NCI-H226 (cell line): ENCODE measurements around the gene LMOD2.

Experiments used
- DNase-seq: peaks from one replicate; pipeline ENCODE4 v3.0.0-alpha.2; 2015

Gene LMOD2

GRCh38 chr7:123674399-123675180, 18.9 kb downstream of the LMOD2 start:
- no peak for DNase-seq

GRCh38 chr7:123675181-123675473, 19.5 kb downstream of the LMOD2 start:
- DNase-seq, result peak; percentile 48

GRCh38 chr7:123677061-123677715, 21.5 kb downstream of the LMOD2 start:
- no peak for DNase-seq

- DNase-seq, result no peak
Measured at GRCh38 chr7:123679614-123680013, 23.9 kb downstream of the LMOD2 start.

- no peak for DNase-seq
Measured at GRCh38 chr7:123680580-123680979, 24.9 kb downstream of the LMOD2 start.

GRCh38 chr7:123681561-123681960, 25.9 kb downstream of the LMOD2 start:
- DNase-seq, result no peak

- DNase-seq, result peak; percentile 40
Measured at GRCh38 chr7:123682690-123683089, 27.0 kb downstream of the LMOD2 start.

GRCh38 chr7:123687161-123687560, 31.5 kb downstream of the LMOD2 start:
- no peak for DNase-seq

- DNase-seq, result no peak
Measured at GRCh38 chr7:123687727-123688126, 32.1 kb downstream of the LMOD2 start.

- no peak for DNase-seq
Measured at GRCh38 chr7:123689250-123689649, 33.6 kb downstream of the LMOD2 start.

- no peak for DNase-seq
Measured at GRCh38 chr7:123690550-123690949, 34.9 kb downstream of the LMOD2 start.

- no peak for DNase-seq
Measured at GRCh38 chr7:123692471-123692877, 36.8 kb downstream of the LMOD2 start.

GRCh38 chr7:123695944-123696677, 40.4 kb downstream of the LMOD2 start:
- DNase-seq, result no peak

GRCh38 chr7:123705211-123705901, 49.7 kb downstream of the LMOD2 start:
- DNase-seq, result no peak

- DNase-seq, result peak; percentile 35
Measured at GRCh38 chr7:123709525-123709924, 53.9 kb downstream of the LMOD2 start.

- DNase-seq, result no peak
Measured at GRCh38 chr7:123710683-123711082, 55.0 kb downstream of the LMOD2 start.

GRCh38 chr7:123711832-123712293, 56.2 kb downstream of the LMOD2 start:
- DNase-seq, result peak; percentile 7

GRCh38 chr7:123712619-123713018, 57.0 kb downstream of the LMOD2 start:
- peak; percentile 74 for DNase-seq
